Naive B cell (primary cell): Measurements from ENCODE around the gene COL9A1. TPM values are rescaled to one million over a fixed set of nuclear protein-coding genes. Genes with fewer than 3 reads are reported as not detected.

Experiments
- ATAC-seq, 2 donors: fragments of 150-1000 bp; cut with Tn5 transposase; 2 replicates each; pipeline ENCODE4 v1.10.0; 2021; ENCODE audit warnings: low read depth in 2 of 2, mild to moderate bottlenecking in 2 of 2, moderate library complexity in 2 of 2
- DNase-seq: peaks from one replicate; pipeline ENCODE4 v3.0.0; 2022
- H3K27ac Mint-ChIP-seq, 6 donors: one replicate each; pipeline ENCODE4 v1.8.0; 2020 to 2022; ENCODE audit warnings: mild to moderate bottlenecking in 6 of 6, mixed read lengths in 6 of 6, moderate library complexity in 5 of 6, inconsistent platforms in 2 of 6
- H3K27me3 Mint-ChIP-seq, 3 donors: one replicate each; pipeline ENCODE4 v1.8.0; 2021 to 2022; ENCODE audit warnings: mixed read lengths in 3 of 3, mild to moderate bottlenecking in 1 of 3
- H3K36me3 Mint-ChIP-seq, 2 donors: one replicate each; pipeline ENCODE4 v1.8.0; 2020 to 2022; ENCODE audit warnings: mixed read lengths in 2 of 2, inconsistent platforms in 1 of 2, mild to moderate bottlenecking in 1 of 2
- H3K4me1 Mint-ChIP-seq, 3 donors: one replicate each; pipeline ENCODE4 v1.8.0; 2020 to 2022; ENCODE audit warnings: mixed read lengths in 3 of 3, inconsistent platforms in 1 of 3, mild to moderate bottlenecking in 1 of 3, moderate library complexity in 1 of 3
- H3K4me3 Mint-ChIP-seq, 8 donors: one replicate each; pipeline ENCODE4 v1.8.0; 2020 to 2022; ENCODE audit warnings: mild to moderate bottlenecking in 8 of 8, mixed read lengths in 8 of 8, moderate library complexity in 8 of 8, inconsistent platforms in 2 of 8
- H3K9me3 Mint-ChIP-seq, 7 donors: one replicate each; pipeline ENCODE4 v1.8.0; 2020 to 2022; ENCODE audit warnings: mixed read lengths in 7 of 7, mild to moderate bottlenecking in 5 of 7, inconsistent platforms in 2 of 7, moderate library complexity in 1 of 7
- polyA plus RNA-seq, 6 donors: library from polyadenylated mRNA; unstranded; fragments of 300-500 nt; fragmentation: Illumina TruSeq; gene quantifications; one replicate each; pipeline ENCODE4 v1.2.3, GENCODE V29; 2021; ENCODE audit warnings: low read depth in 6 of 6

The COL9A1 gene
- polyA plus RNA-seq, 6 donors from 2014 or later: 0.12 TPM; not detected in 5

- Mint-ChIP-seq H3K27ac (no peak overlapping the region), H3K36me3 (no peaks in the 10 kb centered on the region), H3K9me3 (peaks cover 0 to 3% (median 0%) of the 10 kb centered on the region in 7 donors), H3K4me1 (peaks cover 0 to 20% (median 0%) of the 10 kb centered on the region in 3 donors), H3K27me3 (peaks cover 30 to 60% (median 59%) of the 10 kb centered on the region in 3 donors), H3K4me3 (peak overlapping the region in 4 of 8 donors; percentile 9 to 47 (median 33))
- ATAC-seq: no peak
- DNase-seq: no peak
These were observed 20.5 kb downstream of the COL9A1 start for GRCh38 chr6:70282312-70282918.

GRCh38 chr6:70281923-70282311, 21.0 kb downstream of the COL9A1 start:
- Mint-ChIP-seq H3K36me3 (no peaks in the 10 kb centered on the region), H3K27ac (no peak overlapping the region), H3K27me3 (peaks cover 30 to 62% (median 59%) of the 10 kb centered on the region in 3 donors), H3K9me3 (peaks cover 0 to 3% (median 0%) of the 10 kb centered on the region in 7 donors), H3K4me1 (peaks cover 0 to 20% (median 0%) of the 10 kb centered on the region in 3 donors), H3K4me3 (peak overlapping the region in 1 of 8 donors; percentile 47)
- DNase-seq (no peak), ATAC-seq (no peak)

GRCh38 chr6:70280400-70280853, 22.5 kb downstream of the COL9A1 start:
- Mint-ChIP-seq H3K4me3 (no peak overlapping the region), H3K36me3 (no peaks in the 10 kb centered on the region), H3K9me3 (peaks cover 0 to 3% (median 0%) of the 10 kb centered on the region in 7 donors), H3K27ac (no peak overlapping the region), H3K4me1 (peaks cover 0 to 20% (median 0%) of the 10 kb centered on the region in 3 donors), H3K27me3 (peaks cover 29 to 73% (median 59%) of the 10 kb centered on the region in 3 donors)
- DNase-seq (no peak), ATAC-seq (no peak)

- peaks cover 25 to 46% (median 44%) of the 10 kb centered on the region in 3 donors for H3K27me3 Mint-ChIP-seq
- H3K27ac Mint-ChIP-seq: no peak overlapping the region
- peaks cover 0 to 10% (median 0%) of the 10 kb centered on the region in 3 donors for H3K4me1 Mint-ChIP-seq
- DNase-seq: no peak
- no peak for ATAC-seq
- H3K9me3 Mint-ChIP-seq: peaks cover 0 to 10% (median 3%) of the 10 kb centered on the region in 7 donors
- H3K36me3 Mint-ChIP-seq: no peaks in the 10 kb centered on the region
- no peak overlapping the region for H3K4me3 Mint-ChIP-seq
These were observed 25.4 kb downstream of the COL9A1 start for GRCh38 chr6:70277470-70277869.

GRCh38 chr6:70274338-70274737, 28.5 kb downstream of the COL9A1 start:
- H3K4me1 Mint-ChIP-seq: peaks cover 0 to 4% (median 0%) of the 10 kb centered on the region in 3 donors
- H3K9me3 Mint-ChIP-seq: peaks cover 0 to 10% (median 3%) of the 10 kb centered on the region in 7 donors
- peaks cover 16 to 21% (median 20%) of the 10 kb centered on the region in 3 donors for H3K27me3 Mint-ChIP-seq
- H3K27ac Mint-ChIP-seq: no peak overlapping the region
- DNase-seq (no peak), ATAC-seq (no peak)
- no peaks in the 10 kb centered on the region for H3K36me3 Mint-ChIP-seq
- no peak overlapping the region for H3K4me3 Mint-ChIP-seq

GRCh38 chr6:70272071-70272470, 30.8 kb downstream of the COL9A1 start:
- H3K27ac Mint-ChIP-seq: no peak overlapping the region

GRCh38 chr6:70270287-70271005, 32.4 kb downstream of the COL9A1 start:
- Mint-ChIP-seq H3K4me1 (peaks cover 0 to 4% (median 0%) of the 10 kb centered on the region in 3 donors), H3K27ac (peak overlapping the region in 1 of 6 donors; percentile 72), H3K36me3 (no peaks in the 10 kb centered on the region), H3K27me3 (peaks cover 20 to 24% (median 23%) of the 10 kb centered on the region in 3 donors), H3K4me3 (no peak overlapping the region), H3K9me3 (peaks cover 0 to 10% (median 3%) of the 10 kb centered on the region in 7 donors)
- peak; percentile 41 to 55 for ATAC-seq
- no peak for DNase-seq

More at GRCh38 chr6:70272071-70272470, 30.8 kb downstream of the COL9A1 start:
- H3K4me1 Mint-ChIP-seq: peaks cover 0 to 4% (median 0%) of the 10 kb centered on the region in 3 donors
- H3K9me3 Mint-ChIP-seq: peaks cover 0 to 10% (median 3%) of the 10 kb centered on the region in 7 donors
- H3K27me3 Mint-ChIP-seq: peaks cover 19 to 27% (median 19%) of the 10 kb centered on the region in 3 donors
- no peaks in the 10 kb centered on the region for H3K36me3 Mint-ChIP-seq
- DNase-seq (no peak), ATAC-seq (no peak)
- H3K4me3 Mint-ChIP-seq: no peak overlapping the region

GRCh38 chr6:70266142-70266541, 36.7 kb downstream of the COL9A1 start:
- H3K36me3 Mint-ChIP-seq: no peaks in the 10 kb centered on the region
- no peaks in the 10 kb centered on the region for H3K9me3 Mint-ChIP-seq
- H3K27ac Mint-ChIP-seq: no peak overlapping the region
- DNase-seq: no peak
- H3K4me3 Mint-ChIP-seq: no peak overlapping the region
- peaks cover 12 to 30% (median 18%) of the 10 kb centered on the region in 3 donors for H3K27me3 Mint-ChIP-seq
- peaks cover 0 to 4% (median 0%) of the 10 kb centered on the region in 3 donors for H3K4me1 Mint-ChIP-seq
- ATAC-seq: no peak

- H3K4me1 Mint-ChIP-seq: no peaks in the 10 kb centered on the region
- no peaks in the 10 kb centered on the region for H3K36me3 Mint-ChIP-seq
- peaks cover 12 to 41% (median 23%) of the 10 kb centered on the region in 3 donors for H3K27me3 Mint-ChIP-seq
- DNase-seq: no peak
- no peak overlapping the region for H3K27ac Mint-ChIP-seq
- no peaks in the 10 kb centered on the region for H3K9me3 Mint-ChIP-seq
- no peak overlapping the region for H3K4me3 Mint-ChIP-seq
- ATAC-seq: no peak
These were observed 38.6 kb downstream of the COL9A1 start for GRCh38 chr6:70264306-70264705.

- Mint-ChIP-seq H3K27me3 (peaks cover 8 to 26% (median 9%) of the 10 kb centered on the region in 3 donors), H3K4me3 (no peak overlapping the region), H3K36me3 (no peaks in the 10 kb centered on the region), H3K4me1 (no peaks in the 10 kb centered on the region), H3K9me3 (no peaks in the 10 kb centered on the region), H3K27ac (no peak overlapping the region)
- DNase-seq (no peak), ATAC-seq (no peak)
These were observed 44.4 kb downstream of the COL9A1 start for GRCh38 chr6:70258483-70258882.

GRCh38 chr6:70257768-70258273, 45.1 kb downstream of the COL9A1 start:
- ATAC-seq (no peak), DNase-seq (no peak)
- H3K9me3 Mint-ChIP-seq: no peaks in the 10 kb centered on the region
- peaks cover 11 to 29% (median 12%) of the 10 kb centered on the region in 3 donors for H3K27me3 Mint-ChIP-seq
- no peak overlapping the region for H3K27ac Mint-ChIP-seq
- no peaks in the 10 kb centered on the region for H3K4me1 Mint-ChIP-seq
- no peaks in the 10 kb centered on the region for H3K36me3 Mint-ChIP-seq
- no peak overlapping the region for H3K4me3 Mint-ChIP-seq

- Mint-ChIP-seq H3K36me3 (no peaks in the 10 kb centered on the region), H3K4me1 (no peaks in the 10 kb centered on the region), H3K9me3 (no peaks in the 10 kb centered on the region), H3K27me3 (peaks cover 11 to 15% (median 12%) of the 10 kb centered on the region in 3 donors), H3K4me3 (no peak overlapping the region), H3K27ac (no peak overlapping the region)
- no peak for ATAC-seq
- DNase-seq: no peak
These were observed 48.1 kb downstream of the COL9A1 start for GRCh38 chr6:70254784-70255183.

- Mint-ChIP-seq H3K27me3 (peaks cover 9 to 15% (median 10%) of the 10 kb centered on the region in 3 donors), H3K36me3 (no peaks in the 10 kb centered on the region), H3K4me3 (no peak overlapping the region), H3K27ac (no peak overlapping the region), H3K9me3 (no peaks in the 10 kb centered on the region), H3K4me1 (no peaks in the 10 kb centered on the region)
- no peak for DNase-seq
- no peak for ATAC-seq
These were observed 49.0 kb downstream of the COL9A1 start for GRCh38 chr6:70253923-70254322.
